HG03571 (cell line): ENCODE data around the gene SPIRE2.

Experiments
- ATAC-seq: cut with Tn5 transposase; IDR thresholded peaks from one replicate; pipeline ENCODE4 v1.9.1; 2021; ENCODE audit not compliant: unreplicated experiment

Gene SPIRE2

DNA sequence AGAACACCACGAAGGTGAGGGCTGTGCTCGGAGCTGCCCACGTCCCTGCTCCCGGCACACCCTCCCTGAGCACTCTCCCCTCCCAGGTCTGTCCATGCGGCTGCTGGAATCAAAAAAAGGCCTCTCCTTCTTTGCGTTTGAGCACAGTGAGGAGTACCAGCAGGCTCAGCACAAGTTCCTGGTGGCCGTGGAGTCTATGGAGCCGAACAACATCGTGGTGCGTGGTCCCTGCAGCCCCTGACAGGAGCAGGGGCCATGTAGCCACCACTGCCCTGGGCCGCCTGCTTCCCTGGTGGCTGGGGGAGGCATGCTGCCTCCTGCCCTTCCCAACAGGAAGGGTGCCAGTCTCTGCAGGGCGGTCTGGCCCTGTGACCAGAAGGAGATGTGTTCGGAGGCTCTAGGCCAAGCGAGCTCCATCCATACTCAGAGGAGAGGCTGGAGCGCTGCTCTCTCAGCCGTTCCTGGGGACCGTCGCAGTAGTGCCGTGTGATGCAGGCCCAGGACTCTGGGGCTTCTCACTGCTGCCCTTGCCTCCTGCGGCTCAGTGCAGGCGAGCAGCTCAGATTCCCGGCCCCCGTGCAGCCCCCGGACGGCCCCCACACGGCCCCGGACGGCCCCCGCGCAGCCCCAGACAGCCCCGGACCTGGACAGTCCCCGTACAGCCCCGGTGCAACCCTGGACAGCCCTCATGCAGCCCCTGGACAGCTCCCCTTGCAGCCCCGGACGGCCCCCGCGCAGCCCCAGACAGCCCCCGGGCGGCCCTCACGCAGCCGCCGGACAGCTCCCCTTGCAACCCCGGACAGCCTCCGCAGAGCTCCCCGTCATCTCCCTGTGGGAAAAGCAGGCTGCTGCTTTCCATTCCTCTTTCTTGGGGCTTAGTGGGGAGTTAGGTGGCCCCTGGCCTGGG lies 65.6 kb downstream of the SPIRE2 start:
- ATAC-seq, result no peak

DNA sequence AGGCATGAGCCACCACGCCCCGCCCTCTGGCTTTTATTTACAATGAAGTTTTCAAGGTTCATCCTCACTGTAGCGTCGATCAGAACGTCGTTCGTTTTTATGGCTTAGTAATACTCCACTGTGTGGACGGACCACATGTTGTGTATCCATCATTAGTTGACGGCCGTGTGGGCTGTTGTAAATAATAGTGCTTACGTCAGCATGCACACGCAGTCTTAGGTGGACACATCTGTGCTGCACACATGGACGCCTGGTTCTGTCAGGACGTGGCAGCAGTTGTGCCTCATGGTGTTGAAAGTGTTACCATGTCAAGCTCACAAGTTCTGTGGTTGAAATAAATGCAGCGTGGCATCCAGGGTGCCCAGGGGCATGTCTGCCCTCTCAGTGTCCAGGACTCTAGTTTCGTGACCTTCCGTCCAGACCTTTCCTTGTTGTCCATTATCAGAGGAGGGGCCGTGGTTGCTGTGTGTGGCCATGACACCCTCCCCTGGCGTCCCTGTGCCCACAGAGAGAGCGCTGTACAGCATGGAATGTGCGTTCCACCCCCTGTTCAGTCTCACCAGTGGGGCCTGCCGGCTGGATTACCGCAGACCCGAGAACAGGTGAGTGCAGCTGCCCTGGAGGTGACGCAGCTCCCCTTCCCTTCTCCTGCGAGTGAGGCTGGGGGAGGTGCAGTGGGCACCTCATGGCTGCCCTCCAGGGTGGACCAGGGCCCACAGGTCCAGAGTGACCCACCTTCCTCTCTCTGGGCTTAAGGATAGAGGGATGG lies 67.4 kb downstream of the SPIRE2 start:
- no peak for ATAC-seq

DNA sequence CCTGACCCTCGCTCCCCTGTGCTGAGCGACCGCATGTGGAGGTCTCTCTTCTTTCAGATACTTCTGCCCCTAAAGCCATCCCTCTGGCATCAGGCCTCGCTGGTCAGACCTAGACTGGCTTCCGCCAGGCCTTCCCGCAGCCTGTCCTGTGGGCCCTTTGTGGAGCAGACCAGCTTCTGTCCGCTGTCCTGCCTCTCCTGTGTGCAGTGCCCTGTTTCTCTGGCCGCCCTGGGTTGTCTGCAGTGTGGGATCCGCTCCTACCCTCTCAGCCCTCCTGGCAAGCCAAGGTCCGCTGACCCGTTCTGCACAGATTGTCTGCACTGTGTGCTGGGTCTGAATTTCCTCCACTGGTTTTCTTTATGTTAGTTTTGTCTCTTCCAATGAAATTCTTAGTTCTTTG lies 68.9 kb downstream of the SPIRE2 start:
- no peak for ATAC-seq

DNA sequence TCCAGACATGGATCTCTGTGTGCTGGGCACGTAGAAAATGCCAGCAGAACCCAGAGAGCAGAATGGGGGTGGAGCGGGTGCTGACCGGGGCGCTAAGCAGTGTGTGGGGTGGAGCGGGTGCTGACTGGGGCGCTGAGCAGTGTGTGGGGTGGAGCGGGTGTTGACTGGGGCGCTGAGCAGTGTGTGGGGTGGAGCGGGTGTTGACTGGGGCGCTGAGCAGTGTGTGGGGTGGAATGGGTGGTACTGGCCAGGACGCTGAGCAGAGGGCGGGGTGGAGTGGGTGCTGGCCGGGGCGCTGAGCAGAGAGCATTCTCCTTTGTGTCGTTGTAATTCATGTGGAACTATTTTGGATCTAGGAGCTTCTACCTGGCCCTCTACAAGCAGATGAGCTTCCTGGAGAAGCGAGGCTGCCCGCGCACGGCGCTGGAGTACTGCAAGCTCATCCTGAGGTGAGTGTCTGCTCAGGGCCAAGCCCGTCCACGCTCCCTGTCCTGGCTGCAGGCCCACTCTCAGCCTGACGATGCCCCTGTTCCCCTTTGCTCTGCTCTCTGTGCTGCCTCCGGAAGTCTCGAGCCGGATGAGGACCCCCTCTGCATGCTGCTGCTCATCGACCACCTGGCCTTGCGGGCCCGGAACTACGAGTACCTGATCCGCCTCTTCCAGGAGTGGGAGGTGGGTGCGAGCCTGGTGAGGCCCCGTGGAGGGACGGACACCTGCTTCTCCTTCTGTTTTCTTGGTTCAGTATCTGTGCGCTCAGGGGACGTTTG lies 70.1 kb downstream of the SPIRE2 start:
- no peak for ATAC-seq

DNA sequence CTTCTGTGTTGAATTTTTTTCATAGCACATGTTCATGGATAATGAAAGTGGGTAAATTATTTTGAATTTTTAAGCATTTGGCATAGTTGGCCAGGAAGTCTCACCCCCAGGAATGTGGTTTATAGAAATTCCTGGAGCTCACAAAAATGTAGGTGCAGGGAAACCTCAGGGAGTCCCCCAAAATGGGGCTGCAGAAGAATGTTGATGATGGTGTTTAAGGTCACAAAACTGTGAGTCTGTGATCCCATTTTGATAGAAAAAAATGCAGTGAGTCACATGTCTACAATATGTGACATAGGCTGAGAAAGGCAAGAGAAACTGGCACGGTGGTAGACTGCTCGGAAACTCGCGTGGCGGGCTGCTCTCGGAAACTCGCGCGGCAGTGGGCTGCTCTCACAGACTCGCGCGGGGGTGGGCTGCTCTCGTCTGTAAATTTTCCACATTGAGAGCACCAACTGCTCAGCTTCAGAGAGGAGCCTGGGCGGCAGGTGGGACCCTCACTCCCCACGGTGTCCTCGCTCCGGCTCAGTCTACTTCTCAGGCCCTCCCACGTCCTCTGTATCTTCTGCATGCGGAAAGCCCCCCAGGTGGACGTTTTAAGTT lies 71.7 kb downstream of the SPIRE2 start:
- no peak for ATAC-seq

DNA sequence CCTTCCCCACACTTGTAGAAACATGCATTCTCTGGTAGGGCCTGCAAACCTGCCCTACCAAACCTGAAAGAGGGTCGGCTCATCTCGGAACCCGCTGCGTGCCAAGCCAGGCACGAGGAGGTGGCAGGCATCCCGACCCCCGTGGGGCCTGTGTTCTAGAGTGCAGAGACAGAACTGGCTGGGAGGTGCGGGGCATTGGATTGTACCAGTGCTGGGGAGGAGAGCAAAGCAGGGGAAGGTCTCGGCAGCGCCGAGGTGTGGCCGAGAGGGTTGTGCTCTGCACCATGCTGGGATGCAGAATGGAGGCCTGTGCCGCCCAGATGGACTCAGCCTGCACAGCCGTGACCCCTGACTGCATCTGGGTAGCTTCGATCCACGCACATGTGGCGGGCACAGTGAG lies 72.6 kb downstream of the SPIRE2 start:
- ATAC-seq, result no peak

DNA sequence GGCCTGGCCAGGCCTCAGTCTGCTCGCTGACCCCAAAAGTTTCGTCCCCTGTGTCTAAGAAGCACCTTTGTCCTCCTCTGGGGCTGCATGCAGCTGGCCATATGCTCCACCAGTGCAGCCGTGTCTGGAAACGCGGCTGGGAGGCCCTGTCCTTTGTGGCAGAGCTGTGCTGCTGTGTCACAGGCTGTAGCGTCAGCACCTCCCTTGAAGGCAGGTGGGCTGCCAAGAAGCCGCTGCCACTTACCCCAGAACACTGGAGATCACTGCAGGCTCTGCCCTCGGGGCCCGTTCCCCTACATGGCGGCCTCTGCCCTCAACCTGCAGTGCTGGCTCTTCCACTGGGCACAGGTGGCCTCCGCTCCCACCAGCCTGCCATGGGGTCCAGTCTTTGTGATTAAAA lies 74.7 kb downstream of the SPIRE2 start:
- ATAC-seq, result no peak

DNA sequence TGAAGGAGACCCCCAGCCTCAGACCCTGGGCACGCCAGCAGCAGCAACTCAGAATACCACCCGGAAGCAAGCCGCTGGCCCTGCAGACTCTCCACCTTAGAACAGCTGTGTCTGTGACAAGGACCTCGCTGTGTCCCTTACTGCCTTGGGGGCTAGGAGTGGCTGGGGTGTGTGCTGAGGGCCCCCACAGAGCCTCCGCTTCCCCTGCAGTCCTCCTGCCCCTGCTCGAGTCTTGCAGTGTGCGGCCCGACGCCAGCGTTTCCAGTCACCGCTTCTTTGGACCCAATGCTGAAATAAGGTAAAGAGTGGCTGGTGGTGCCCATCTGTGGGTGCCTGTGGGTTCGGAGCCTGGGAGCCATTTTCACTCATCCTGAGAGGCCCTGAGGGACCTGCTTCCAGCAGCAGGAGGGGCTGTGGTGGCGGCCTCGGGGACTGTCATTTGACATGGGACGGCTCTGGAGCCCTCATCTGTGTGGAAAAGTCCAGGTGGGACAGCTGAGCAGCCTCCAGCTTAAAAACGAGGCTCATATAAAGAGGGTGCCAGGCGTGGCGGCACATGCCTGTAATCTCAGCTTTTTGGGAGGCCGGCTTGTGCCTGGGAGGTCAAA lies 75.7 kb downstream of the SPIRE2 start:
- no peak for ATAC-seq

DNA sequence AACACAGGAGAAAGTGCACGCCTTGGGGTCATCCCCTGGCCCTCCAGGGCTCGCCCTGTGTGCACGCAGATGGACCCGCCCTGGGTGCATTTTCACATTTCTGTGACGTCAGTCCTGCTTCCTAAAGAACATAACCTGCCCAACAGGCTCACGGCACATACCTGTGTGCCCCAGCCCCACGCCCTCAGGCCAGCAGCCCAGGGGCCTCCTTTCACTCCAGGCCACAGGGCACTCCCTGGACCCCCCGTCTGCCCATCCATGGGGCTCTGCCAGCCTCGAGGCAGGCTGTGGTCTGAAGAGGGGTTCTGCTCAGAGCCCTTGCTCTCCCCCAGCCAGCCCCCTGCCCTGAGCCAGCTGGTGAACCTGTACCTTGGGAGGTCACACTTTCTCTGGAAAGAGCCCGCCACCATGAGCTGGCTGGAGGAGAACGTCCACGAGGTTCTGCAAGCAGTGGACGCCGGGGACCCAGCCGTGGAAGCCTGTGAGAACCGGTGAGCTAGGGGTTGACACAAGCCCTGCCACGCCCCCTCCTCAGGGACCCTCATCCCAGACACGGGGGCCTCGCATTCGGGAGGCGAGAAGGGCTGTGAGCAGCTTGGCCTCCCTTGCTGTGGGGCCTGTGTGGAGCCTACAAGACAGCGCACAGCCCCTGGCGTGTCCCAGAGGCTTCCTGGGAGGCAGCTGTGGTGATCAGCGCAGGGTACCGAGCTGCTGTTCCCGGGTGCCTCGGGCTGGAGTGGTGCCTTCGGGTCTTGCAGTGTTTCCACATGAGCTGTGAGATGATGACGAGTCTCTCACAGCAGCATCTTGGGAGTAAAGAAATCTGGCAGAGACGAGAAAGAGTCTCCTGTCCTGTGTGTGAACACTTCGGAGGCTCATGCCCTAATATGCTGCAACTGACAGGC lies 76.6 kb downstream of the SPIRE2 start:
- no peak for ATAC-seq

DNA sequence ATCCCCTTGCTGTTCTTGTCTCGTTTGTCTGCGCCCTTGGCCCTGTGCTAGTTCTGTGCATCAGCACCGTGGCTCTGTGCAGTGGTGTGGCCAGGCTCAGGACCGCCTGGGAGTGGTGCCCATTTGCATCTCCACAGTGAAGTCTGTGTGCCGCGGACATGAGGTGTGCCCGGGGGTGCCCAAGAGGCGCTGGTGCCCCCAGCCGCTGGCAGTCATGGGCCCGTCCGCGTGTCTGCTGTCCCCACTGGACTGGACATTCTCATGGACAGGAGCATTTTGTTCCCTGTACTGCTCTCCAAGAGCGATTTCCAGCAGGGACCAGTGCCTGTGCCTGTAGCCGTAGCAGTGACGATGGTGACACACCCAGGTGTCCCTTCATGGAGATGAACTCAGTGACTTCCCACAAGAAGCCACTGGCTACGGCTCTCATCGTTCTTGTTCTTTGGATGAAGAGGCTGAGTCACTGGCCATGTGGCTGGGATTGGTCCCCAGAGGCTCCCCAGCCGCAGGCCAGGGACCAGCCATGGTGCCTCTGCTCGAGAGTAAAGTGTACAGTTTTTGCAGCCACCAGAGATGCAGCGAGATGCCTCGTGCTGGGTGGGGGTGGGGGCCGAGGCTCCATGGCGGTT lies 77.3 kb downstream of the SPIRE2 start:
- ATAC-seq, result no peak

DNA sequence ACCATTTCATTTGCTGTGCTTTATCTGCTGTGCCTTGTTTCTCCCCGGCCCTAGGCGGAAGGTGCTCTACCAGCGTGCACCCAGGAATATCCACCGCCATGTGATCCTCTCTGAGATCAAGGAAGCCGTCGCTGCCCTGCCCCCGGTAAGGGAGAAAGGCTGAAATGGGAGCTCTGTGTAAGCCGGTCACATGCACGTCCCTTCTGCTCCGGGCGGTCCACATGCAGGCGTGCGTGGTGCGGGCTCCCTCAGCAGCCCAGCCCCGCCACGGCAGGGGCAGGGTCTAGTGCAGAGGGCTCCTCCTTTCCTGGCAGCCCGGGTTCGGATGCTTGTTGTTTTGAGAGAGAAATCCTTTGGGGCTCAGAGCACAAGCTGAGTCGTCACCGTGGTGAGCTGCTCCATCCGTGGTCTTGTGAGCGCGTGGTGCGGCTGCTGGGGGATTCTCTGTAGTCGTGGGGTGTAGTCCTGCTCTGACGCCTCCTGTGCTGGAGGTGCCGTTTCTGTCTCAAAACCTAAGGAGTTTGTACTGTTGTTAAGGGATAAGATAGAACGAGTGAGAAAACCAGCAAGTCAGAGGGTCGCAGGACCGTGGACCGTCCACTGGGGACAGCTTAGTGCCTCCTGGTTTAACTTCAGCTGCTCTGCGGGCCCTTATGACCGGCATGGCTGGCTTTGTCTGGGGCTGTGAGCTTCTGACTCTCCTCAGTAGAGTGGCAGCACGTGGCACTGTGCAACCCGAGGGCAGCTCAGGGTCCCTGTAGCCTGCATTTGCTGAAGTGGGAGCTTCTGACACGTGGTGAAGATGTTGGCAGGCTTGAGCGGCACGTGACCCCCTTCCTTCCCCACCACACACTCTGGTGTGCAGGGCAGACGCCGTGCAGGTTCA lies 78.1 kb downstream of the SPIRE2 start:
- ATAC-seq, result no peak

DNA sequence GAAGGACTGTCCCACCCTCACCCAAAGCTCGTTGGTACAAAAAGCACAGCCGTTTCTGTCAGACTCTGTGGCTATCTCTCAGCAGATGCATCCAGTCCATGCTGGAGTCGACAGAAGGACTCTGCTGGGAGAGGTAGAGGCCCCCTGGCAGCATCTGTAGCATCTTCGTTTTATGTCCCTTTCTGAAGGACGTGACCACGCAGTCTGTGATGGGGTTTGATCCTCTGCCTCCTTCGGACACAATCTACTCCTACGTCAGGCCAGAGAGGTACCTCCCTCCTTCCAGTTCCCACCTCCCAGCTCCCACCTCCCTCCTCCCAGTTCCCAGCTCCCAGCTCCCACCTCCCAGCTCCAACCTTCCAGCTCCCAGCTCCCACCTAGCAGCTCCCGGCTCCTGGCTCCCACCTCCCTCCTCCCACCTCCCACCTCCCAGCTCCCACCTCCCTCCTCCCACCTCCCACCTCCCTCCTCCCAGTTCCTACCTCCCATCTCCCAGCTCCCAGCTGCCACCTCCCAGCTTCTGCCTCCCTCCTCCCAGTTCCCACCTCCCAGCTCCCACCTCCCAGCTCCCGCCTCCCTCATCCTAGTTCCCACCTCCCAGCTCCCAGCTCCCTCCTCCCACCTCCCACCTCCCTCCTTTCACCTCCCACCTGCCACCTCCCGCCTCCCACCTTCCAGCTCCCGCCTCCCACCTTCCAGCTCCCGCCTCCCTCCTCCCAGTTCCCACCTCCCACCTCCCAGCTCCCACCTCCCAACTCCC lies 79.0 kb downstream of the SPIRE2 start:
- ATAC-seq, result no peak

DNA sequence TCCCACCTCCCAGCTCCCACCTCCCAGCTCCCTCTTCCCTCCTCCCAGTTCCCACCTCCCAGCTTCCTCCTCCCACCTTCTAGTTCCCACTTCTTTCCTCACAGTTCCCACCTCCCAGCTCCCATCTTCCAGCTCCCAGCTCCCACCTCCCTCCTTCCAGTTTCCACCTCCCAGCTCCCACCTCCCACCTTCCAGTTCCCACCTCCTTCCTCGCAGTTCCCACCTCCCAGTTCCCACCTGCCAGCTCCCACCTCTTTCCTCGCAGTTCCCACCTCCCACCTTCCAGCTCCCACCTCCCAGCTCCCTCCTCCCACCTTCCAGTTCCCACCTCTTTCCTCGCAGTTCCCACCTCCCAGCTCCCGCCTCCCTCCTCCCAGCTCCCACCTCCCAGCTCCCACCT lies 80.0 kb downstream of the SPIRE2 start:
- no peak for ATAC-seq

DNA sequence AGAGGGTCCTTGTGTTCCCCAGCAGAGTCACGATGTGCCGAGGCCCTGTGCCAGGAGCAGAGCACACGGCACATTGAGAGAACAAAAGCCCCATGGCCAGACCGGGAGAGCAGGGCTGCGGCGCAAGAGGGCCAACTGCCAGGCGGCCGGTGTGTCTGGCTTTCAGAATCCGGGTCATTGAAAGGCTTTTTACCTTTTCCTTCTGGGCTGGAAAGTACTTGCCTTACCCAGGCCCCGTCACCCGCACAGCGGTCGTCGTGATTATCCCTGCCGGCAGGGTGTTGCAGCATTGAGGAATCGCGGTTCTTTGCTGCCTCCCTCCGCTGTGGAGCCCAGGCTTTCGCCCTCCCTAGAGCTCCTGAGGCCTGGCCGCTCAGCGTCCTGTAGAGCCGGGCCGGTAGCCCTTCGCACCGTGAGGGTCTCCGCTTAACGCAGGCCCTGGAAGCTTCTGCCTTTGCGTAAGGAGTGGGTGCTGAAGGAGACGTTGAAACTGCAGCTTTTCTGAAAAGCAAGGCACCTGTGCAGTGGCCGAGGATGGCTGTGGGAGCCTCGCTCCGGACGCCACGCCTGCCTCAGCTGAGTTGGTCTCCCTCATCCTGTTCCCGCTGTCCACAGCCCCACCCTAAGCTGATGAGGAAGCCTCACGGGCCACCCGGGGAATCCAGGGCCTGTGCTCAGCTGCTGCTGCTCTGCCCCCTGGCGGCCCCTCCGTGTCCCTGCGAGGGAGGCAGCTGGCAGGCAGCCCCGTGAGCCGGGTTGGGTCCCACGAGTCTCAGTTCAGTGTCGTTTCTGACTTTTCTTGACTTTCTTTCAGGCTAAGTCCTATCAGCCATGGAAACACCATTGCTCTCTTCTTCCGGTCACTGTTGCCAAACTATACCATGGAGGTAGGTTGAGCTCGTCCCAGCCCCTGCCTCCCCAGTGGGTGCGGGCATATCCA lies 81.8 kb downstream of the SPIRE2 start:
- ATAC-seq, result no peak

DNA sequence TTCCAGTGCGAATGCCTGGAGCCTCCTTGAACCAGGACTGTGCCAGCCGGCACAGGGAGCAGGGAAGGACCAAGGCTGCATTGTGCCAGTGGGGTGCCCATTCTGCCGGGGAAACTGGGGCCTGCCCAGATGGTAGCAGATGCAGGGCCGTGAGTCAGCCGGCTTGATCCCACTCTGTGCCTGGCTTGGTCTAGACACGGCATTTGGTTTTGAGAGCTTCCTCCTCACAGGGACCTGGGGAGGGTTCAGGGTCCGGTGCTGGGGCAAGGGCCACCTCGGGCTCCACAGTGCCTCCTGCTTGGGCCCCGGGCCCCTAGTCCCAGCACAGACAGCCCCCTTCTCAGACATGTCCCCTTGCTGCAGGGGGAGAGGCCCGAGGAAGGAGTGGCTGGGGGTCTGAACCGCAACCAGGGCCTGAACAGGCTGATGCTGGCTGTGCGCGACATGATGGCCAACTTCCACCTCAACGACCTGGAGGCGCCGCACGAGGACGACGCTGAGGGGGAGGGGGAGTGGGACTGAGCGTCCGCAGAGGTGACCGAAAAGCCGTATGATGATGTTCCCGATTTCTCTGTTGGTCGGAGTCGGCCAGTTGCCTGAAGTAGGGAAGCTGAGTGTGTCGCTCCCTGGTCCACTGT lies 82.6 kb downstream of the SPIRE2 start:
- ATAC-seq, result no peak

DNA sequence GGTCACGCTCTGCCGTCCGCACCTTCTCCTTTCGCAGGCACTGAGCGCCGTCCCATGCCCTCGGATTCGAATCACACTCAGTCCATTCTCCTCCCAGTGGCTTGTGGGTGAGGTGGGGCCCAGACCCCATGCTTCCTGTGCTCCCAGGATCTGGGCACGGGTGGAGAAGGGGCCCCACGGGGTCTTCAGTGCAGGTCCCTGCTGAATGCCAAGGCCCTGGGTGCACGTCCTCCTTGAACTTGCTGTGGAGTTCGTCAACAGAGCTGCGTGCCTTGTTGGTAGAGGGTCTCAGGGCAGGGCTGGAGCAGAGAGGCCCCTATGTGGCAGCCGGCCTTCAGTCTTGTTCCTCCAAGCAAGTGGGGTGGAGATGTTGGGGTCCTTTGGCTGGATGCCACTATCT lies 83.1 kb downstream of the SPIRE2 start:
- ATAC-seq, result no peak
